ENCODE results near the gene NKX6-2. TPM values are rescaled to one million over a fixed set of nuclear protein-coding genes. Genes with fewer than 3 reads are reported as not detected.

NKX6-2 gene
- total and polyA plus RNA-seq, 2 of the 8 experiments (the other 6 are each of a cell fraction or from before 2014, with no cell fraction given) = 0.06 TPM; not detected in 1

DNA sequence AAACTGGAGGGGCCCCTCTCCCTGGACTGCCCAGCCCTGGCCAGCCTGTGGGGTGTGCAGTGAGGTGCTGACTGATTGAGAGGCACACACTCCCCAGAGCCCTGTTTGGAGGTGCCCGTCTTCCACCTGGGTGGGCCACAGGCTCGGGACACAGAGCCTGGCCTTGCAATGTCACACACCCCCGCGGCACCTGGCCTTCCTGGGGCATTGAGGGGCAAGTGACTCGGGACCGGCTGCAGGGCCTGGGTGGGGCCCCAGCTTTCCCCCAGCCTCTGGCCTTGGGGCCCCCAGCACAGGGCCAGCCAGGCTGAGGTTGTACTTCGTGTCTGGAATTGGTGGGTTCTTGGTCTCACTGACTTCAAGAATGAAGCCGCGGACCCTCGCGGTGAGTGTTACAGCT lies 13.9 kb upstream of the NKX6-2 start:
- no peak overlapping the region for H2BK120ac ChIP-seq (replicated peaks; ENCODE audit: low read depth, low read length)
- no peak overlapping the region for H3K9ac ChIP-seq (replicated peaks in 1 of 4; ENCODE audit: extremely low read depth in 1 of 4, low read depth in 3 of 4, low read length in 3 of 4)
- no peaks in the 10 kb centered on the region for H3K79me1 ChIP-seq (ENCODE audit: low read depth, low read length)
- DNase-seq (ENCODE audit: low read depth in 1 of 2, low spot score in 2 of 2) (no peak), FAIRE-seq (no peak)
- H3K27ac ChIP-seq (ENCODE audit: low read depth, low read length) = no peak overlapping the region
- no peak overlapping the region for H3K14ac ChIP-seq (ENCODE audit: insufficient read length)
- no peak overlapping the region for H2BK12ac ChIP-seq (ENCODE audit: low read depth, low read length)
- H4K91ac ChIP-seq (replicated peaks; ENCODE audit: insufficient read length, low read length) = no peak overlapping the region
- H3K36me3 ChIP-seq (ENCODE audit: control insufficient read depth in 2 of 4, insufficient read depth in 4 of 4, low read length in 3 of 4) = no peaks in the 10 kb centered on the region
- no peak overlapping the region for H2BK5ac ChIP-seq (ENCODE audit: low read depth, low read length)
- H4K20me1 ChIP-seq (replicated peaks in 1 of 2; ENCODE audit: control insufficient read depth in 1 of 2, insufficient read depth in 2 of 2, low read length in 2 of 2) = no peaks in the 10 kb centered on the region
- no peak overlapping the region for H3K4me3 ChIP-seq (ENCODE audit: extremely low read depth in 1 of 4, insufficient read depth in 2 of 4, low read depth in 3 of 4, low read length in 4 of 4)
- ChIA-PET CTCF (ENCODE audit: partially characterized antibody) (no interaction called here), POLR2A (ENCODE audit: partially characterized antibody) (no interaction called here)
- H4K8ac ChIP-seq (ENCODE audit: extremely low read depth, insufficient read depth, low read length) = no peak overlapping the region
- H3K4ac ChIP-seq (replicated peaks; ENCODE audit: insufficient read length, low read depth, low read length) = no peak overlapping the region
- H3K9me3 ChIP-seq (ENCODE audit: insufficient read depth in 2 of 2, low read depth in 1 of 2, low read length in 1 of 2) = peaks cover 7% of the 10 kb centered on the region in 2 experiments; a peak in 3 of 4 replicates
- no peak overlapping the region for H3K56ac ChIP-seq (replicated peaks; ENCODE audit: insufficient read length, low read depth, low read length)
- no peaks in the 10 kb centered on the region for H3K27me3 ChIP-seq (replicated peaks in 1 of 4; ENCODE audit: control insufficient read depth in 3 of 4, extremely low read depth in 1 of 4, insufficient read depth in 3 of 4, low read length in 3 of 4)
- no peak overlapping the region for H3K18ac ChIP-seq (ENCODE audit: extremely low read depth, low read length)
- no peak overlapping the region for H2AFZ ChIP-seq (ENCODE audit: low read length)
- H2BK15ac ChIP-seq (ENCODE audit: low read length) = no peak overlapping the region
- H3K23ac ChIP-seq (ENCODE audit: insufficient read length) = no peak overlapping the region
- no peaks in the 10 kb centered on the region for H3K79me2 ChIP-seq (ENCODE audit: control insufficient read depth in 1 of 2, insufficient read depth in 2 of 2, low read length in 2 of 2)
- no peaks in the 10 kb centered on the region for H3K4me1 ChIP-seq (replicated peaks in 1 of 4; ENCODE audit: control insufficient read depth in 3 of 4, insufficient read depth in 4 of 4, low read length in 3 of 4)
- WGBS, 2 experiments (ENCODE audit: extremely low coverage in 1 of 2, insufficient coverage in 1 of 2, insufficient read length in 1 of 2, insufficient replicate concordance in 2 of 2, low coverage in 1 of 2, low lambda C conversion rate in 2 of 2, missing lambda C conversion rate in 1 of 2) = 96% methylated on average over 5 of the region's 11 CpGs; no CpG with 5 or more reads in 1 of the 2 experiments
- no peaks in the 10 kb centered on the region for H3K23me2 ChIP-seq (ENCODE audit: low read depth, low read length)
- no peak overlapping the region for H2BK20ac ChIP-seq (ENCODE audit: low read length)
- no peak overlapping the region for H3K4me2 ChIP-seq (ENCODE audit: insufficient read depth in 1 of 2, low read depth in 2 of 2, low read length in 2 of 2)
- H4K5ac ChIP-seq (ENCODE audit: insufficient read length, low read depth, low read length) = no peak overlapping the region
- H2AK5ac ChIP-seq (ENCODE audit: low read depth, low read length) = no peak overlapping the region
- no peak for TF ChIP-seq EGR1 (IDR thresholded peaks at IDR 0.05; ENCODE audit: borderline replicate concordance, low read depth, low read length)
- TF ChIP-seq GABPA (IDR thresholded peaks at IDR 0.05; ENCODE audit: borderline replicate concordance, insufficient read depth, low read length) = no peak
- no peak for TF ChIP-seq JUND (IDR thresholded peaks at IDR 0.05; ENCODE audit: low read length)
- TF ChIP-seq RAD21 (IDR thresholded peaks at IDR 0.05 in 1 of 2, conservative IDR thresholded peaks at IDR 0.05 in 1 of 2; ENCODE audit: low read depth in 2 of 2, low read length in 2 of 2) = no peak
- no peak for TF ChIP-seq KDM1A (IDR thresholded peaks at IDR 0.05; ENCODE audit: borderline replicate concordance, low read length)
- no peak for TF ChIP-seq ASH2L (IDR thresholded peaks at IDR 0.05; ENCODE audit: low read length)
- TF ChIP-seq TAF7 (optimal IDR thresholded peaks at IDR 0.05; ENCODE audit: borderline replicate concordance, low read depth, low read length) = no peak
- no peak for TF ChIP-seq EP300 (IDR thresholded peaks at IDR 0.05; ENCODE audit: borderline replicate concordance in 1 of 2, low read depth in 2 of 2, low read length in 2 of 2)

Data from H1 (cell line).